ENCODE data around the gene CCDC12.

Gene CCDC12

DNA sequence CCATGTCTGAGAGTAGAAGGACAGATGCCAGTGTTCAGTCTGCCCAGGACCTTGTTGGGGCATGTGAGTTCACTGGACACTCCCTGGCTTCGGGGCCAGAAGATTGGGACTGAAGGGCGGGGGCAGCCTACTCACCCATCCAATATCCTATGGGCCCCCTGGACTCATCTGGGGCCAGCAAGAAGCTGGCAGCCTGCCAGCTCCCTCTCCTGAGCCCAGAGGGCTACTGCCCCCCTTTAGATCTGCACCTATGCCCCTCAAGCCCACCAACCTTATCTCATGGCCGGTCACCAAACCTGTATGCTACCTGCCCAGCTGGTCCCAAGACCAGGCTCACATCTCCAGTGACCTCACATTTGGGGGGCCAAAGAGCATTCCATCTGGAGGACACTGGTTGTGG is 90.9 kb downstream of the CCDC12 start:
- peaks cover 46% of the 10 kb centered on the region for H3K27me3 ChIP-seq (ENCODE audit: insufficient read depth, insufficient read length)
- peaks cover 27% of the 10 kb centered on the region for H3K4me1 ChIP-seq (ENCODE audit: insufficient read depth, insufficient read length)

GRCh38 chr3:46884929-46885328 is 91.6 kb downstream of the CCDC12 start:
- no peaks in the 10 kb centered on the region for H3K36me3 ChIP-seq (ENCODE audit: insufficient read depth, insufficient read length, low read length)
- H3K27me3 ChIP-seq (ENCODE audit: insufficient read depth, insufficient read length) = peaks cover 51% of the 10 kb centered on the region
- no peaks in the 10 kb centered on the region for H3K9me3 ChIP-seq (ENCODE audit: insufficient read depth, low read length)
- no peak overlapping the region for H3K9ac ChIP-seq (ENCODE audit: insufficient read length, low read depth)
- no peak for DNase-seq (ENCODE audit: low read depth, low spot score)
- peaks cover 26% of the 10 kb centered on the region for H3K4me1 ChIP-seq (ENCODE audit: insufficient read depth, insufficient read length)
- H3K4me3 ChIP-seq (ENCODE audit: insufficient read length, low read depth) = no peak overlapping the region
- no peak for TF ChIP-seq YY1 (IDR thresholded peaks at IDR 0.05; ENCODE audit: insufficient read depth, insufficient read length)
- TF ChIP-seq SUZ12 (IDR thresholded peaks at IDR 0.05; ENCODE audit: extremely low read depth, insufficient read depth, insufficient read length) = no peak
- no peak for TF ChIP-seq ZNF274 (IDR thresholded peaks at IDR 0.05; ENCODE audit: low read depth, low read length)

More for the DNA sequence above, 90.9 kb downstream of the CCDC12 start:
- DNase-seq (ENCODE audit: low read depth, low spot score) = no peak
- Histone ChIP-seq H3K36me3 (ENCODE audit: insufficient read depth, insufficient read length, low read length) (no peaks in the 10 kb centered on the region), H3K4me3 (ENCODE audit: insufficient read length, low read depth) (no peak overlapping the region), H3K9me3 (ENCODE audit: insufficient read depth, low read length) (no peaks in the 10 kb centered on the region), H3K9ac (ENCODE audit: insufficient read length, low read depth) (no peak overlapping the region)
- TF ChIP-seq ZNF274 (IDR thresholded peaks at IDR 0.05; ENCODE audit: low read depth, low read length) (no peak), YY1 (IDR thresholded peaks at IDR 0.05; ENCODE audit: insufficient read depth, insufficient read length) (no peak), SUZ12 (IDR thresholded peaks at IDR 0.05; ENCODE audit: extremely low read depth, insufficient read depth, insufficient read length) (no peak)

DNA sequence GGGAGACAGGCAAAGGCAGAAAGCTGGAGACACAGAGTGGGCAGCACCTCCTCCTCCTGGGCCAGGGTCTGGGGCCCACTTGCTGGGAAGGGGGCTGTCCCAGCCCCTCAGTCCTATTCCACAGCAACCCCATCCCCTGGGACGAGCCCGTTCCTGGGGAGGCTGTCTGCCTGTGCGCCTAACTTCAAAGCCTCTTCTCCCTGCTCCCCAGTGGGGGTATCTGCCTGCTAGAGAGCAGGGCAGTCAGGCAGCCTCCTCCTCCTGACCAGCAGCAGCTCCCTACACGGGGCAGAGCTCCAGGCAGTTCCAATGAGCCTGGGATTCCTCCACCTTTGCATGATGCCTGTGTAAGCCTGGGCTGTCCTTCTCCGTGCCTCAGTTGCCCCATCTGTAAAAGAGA is 92.1 kb downstream of the CCDC12 start:
- Histone ChIP-seq H3K9ac (ENCODE audit: insufficient read length, low read depth) (peak overlapping the region; percentile 68), H3K4me1 (ENCODE audit: insufficient read depth, insufficient read length) (peaks cover 22% of the 10 kb centered on the region), H3K4me3 (ENCODE audit: insufficient read length, low read depth) (no peak overlapping the region), H3K27me3 (ENCODE audit: insufficient read depth, insufficient read length) (peaks cover 56% of the 10 kb centered on the region), H3K36me3 (ENCODE audit: insufficient read depth, insufficient read length, low read length) (no peaks in the 10 kb centered on the region), H3K9me3 (ENCODE audit: insufficient read depth, low read length) (no peaks in the 10 kb centered on the region)
- DNase-seq (ENCODE audit: low read depth, low spot score) = no peak
- no peak for TF ChIP-seq ZNF274 (IDR thresholded peaks at IDR 0.05; ENCODE audit: low read depth, low read length)
- TF ChIP-seq YY1 (IDR thresholded peaks at IDR 0.05; ENCODE audit: insufficient read depth, insufficient read length) = no peak
- no peak for TF ChIP-seq SUZ12 (IDR thresholded peaks at IDR 0.05; ENCODE audit: extremely low read depth, insufficient read depth, insufficient read length)

GRCh38 chr3:46883830-46884185 is 92.7 kb downstream of the CCDC12 start:
- no peaks in the 10 kb centered on the region for H3K36me3 ChIP-seq (ENCODE audit: insufficient read depth, insufficient read length, low read length)
- TF ChIP-seq SUZ12 (IDR thresholded peaks at IDR 0.05; ENCODE audit: extremely low read depth, insufficient read depth, insufficient read length) = no peak
- TF ChIP-seq YY1 (IDR thresholded peaks at IDR 0.05; ENCODE audit: insufficient read depth, insufficient read length) = no peak
- TF ChIP-seq ZNF274 (IDR thresholded peaks at IDR 0.05; ENCODE audit: low read depth, low read length) = no peak
- no peak for DNase-seq (ENCODE audit: low read depth, low spot score)
- peaks cover 19% of the 10 kb centered on the region for H3K4me1 ChIP-seq (ENCODE audit: insufficient read depth, insufficient read length)
- peaks cover 59% of the 10 kb centered on the region for H3K27me3 ChIP-seq (ENCODE audit: insufficient read depth, insufficient read length)
- no peaks in the 10 kb centered on the region for H3K9me3 ChIP-seq (ENCODE audit: insufficient read depth, low read length)
- peak overlapping the region; percentile 78 for H3K9ac ChIP-seq (ENCODE audit: insufficient read length, low read depth)
- H3K4me3 ChIP-seq (ENCODE audit: insufficient read length, low read depth) = peak overlapping the region; percentile 57

- peaks cover 59% of the 10 kb centered on the region for H3K27me3 ChIP-seq (ENCODE audit: insufficient read depth, insufficient read length)
- H3K4me1 ChIP-seq (ENCODE audit: insufficient read depth, insufficient read length) = peaks cover 23% of the 10 kb centered on the region
- no peaks in the 10 kb centered on the region for H3K36me3 ChIP-seq (ENCODE audit: insufficient read depth, insufficient read length, low read length)
- no peak for DNase-seq (ENCODE audit: low read depth, low spot score)
- peak overlapping the region; percentile 62 for H3K4me3 ChIP-seq (ENCODE audit: insufficient read length, low read depth)
- TF ChIP-seq ZNF274 (IDR thresholded peaks at IDR 0.05; ENCODE audit: low read depth, low read length) (no peak), YY1 (IDR thresholded peaks at IDR 0.05; ENCODE audit: insufficient read depth, insufficient read length) (no peak), SUZ12 (IDR thresholded peaks at IDR 0.05; ENCODE audit: extremely low read depth, insufficient read depth, insufficient read length) (no peak)
- H3K9ac ChIP-seq (ENCODE audit: insufficient read length, low read depth) = peak overlapping the region; percentile 78
- H3K9me3 ChIP-seq (ENCODE audit: insufficient read depth, low read length) = no peaks in the 10 kb centered on the region
These were observed 93.3 kb downstream of the CCDC12 start for GRCh38 chr3:46883054-46883829.

DNA sequence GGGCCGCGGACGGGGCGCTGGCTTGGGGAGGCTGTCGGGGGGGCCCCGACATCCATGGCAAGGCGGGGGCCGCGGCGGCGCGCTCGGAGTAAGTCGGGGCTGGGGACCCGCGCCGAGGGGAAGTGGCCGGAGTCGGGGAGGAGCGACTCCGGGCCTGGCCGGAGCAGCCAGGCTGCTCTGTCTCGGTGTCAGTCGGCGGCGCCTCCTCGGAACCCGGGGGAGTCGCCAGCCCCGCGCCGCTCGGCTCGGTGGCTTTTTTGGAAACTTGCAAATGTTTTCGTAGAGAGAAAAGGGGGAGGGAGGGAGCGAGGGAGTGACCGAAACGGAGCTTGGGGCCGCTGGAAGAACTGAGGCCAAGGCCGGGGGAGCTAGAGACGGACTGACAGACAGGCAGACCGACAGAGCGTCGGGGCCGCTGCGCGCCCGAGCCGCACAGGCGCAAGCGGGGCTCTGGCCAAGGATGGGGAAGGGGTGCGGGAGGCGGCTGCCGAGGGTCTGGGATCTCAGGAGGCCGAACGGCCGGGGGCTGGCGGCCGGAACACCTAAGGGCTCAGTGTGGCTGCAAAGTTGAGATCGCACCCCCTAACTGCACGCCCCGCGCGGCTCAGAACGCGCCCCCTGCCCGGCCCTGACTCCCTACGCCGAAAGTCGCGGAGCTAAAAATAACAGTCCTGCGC is 94.0 kb downstream of the CCDC12 start:
- Histone ChIP-seq H3K36me3 (ENCODE audit: insufficient read depth, insufficient read length, low read length) (no peaks in the 10 kb centered on the region), H3K9me3 (ENCODE audit: insufficient read depth, low read length) (no peaks in the 10 kb centered on the region), H3K27me3 (ENCODE audit: insufficient read depth, insufficient read length) (peaks cover 59% of the 10 kb centered on the region), H3K4me3 (ENCODE audit: insufficient read length, low read depth) (peak overlapping the region; percentile 62), H3K4me1 (ENCODE audit: insufficient read depth, insufficient read length) (peaks cover 30% of the 10 kb centered on the region), H3K9ac (ENCODE audit: insufficient read length, low read depth) (peak overlapping the region; percentile 78)
- TF ChIP-seq SUZ12 (IDR thresholded peaks at IDR 0.05; ENCODE audit: extremely low read depth, insufficient read depth, insufficient read length) (no peak), YY1 (IDR thresholded peaks at IDR 0.05; ENCODE audit: insufficient read depth, insufficient read length) (no peak), ZNF274 (IDR thresholded peaks at IDR 0.05; ENCODE audit: low read depth, low read length) (no peak)
- DNase-seq (ENCODE audit: low read depth, low spot score) = peak; percentile 57

Data from NT2/D1 (cell line).